ENCODE results near the gene SAMD4B. TPM values are rescaled to one million over a fixed set of nuclear protein-coding genes. Genes with fewer than 3 reads are reported as not detected.

SAMD4B gene
- total and polyA plus RNA-seq, 10 of the 15 experiments (the other 5 are each of a cell fraction or from before 2014, with no cell fraction given), result 2.4 to 43.3 (median 23.9) TPM

GRCh38 chr19:39306075-39306474 is 36.1 kb upstream of the SAMD4B start:
- Histone ChIP-seq H3K4me1 (ENCODE audit: control insufficient read depth, insufficient read depth, low read length) (no peaks in the 10 kb centered on the region), H3K79me2 (ENCODE audit: control insufficient read depth, insufficient read depth, low read length) (no peaks in the 10 kb centered on the region), H3K9me3 (replicated peaks; ENCODE audit: control insufficient read depth, insufficient read depth, low read length) (no peaks in the 10 kb centered on the region), H3K36me3 (ENCODE audit: control insufficient read depth in 2 of 2, insufficient read depth in 2 of 2, low read length in 1 of 2) (no peaks in the 10 kb centered on the region), H3K27me3 (replicated peaks in 1 of 2; ENCODE audit: control insufficient read depth in 2 of 2, insufficient read depth in 2 of 2, low read length in 1 of 2) (peaks cover 0 to 2% of the 10 kb centered on the region in 2 experiments; a peak in 1 of 4 replicates), H3K4me3 (no peak overlapping the region), H4K20me1 (ENCODE audit: control insufficient read depth, insufficient read depth) (0 out of 2 replicates have a peak, but pooled peaks cover 1% of the 10 kb centered on the region), H3K9ac (ENCODE audit: control insufficient read depth, insufficient read depth, low read length) (no peak overlapping the region), H3K27ac (ENCODE audit: control insufficient read depth, insufficient read depth) (no peak overlapping the region), H2AFZ (ENCODE audit: control insufficient read depth, low read depth, low read length) (no peak overlapping the region), H3K4me2 (ENCODE audit: control insufficient read depth, insufficient read depth) (no peak overlapping the region)
- SMC1A ChIA-PET (ENCODE audit: uncharacterized antibody, unreplicated experiment), result no interaction called here
- no peak for ATAC-seq
- intact Hi-C loops (cut with micrococcal nuclease; ENCODE audit: unreplicated experiment) (no loop called here), in situ Hi-C loops (cut with MboI) (no loop called here)
- DNase-seq (ENCODE audit: low read depth, low spot score), result no peak
- CTCF ChIA-PET, result interaction anchor here (0.6 kb wide), 1 partner anchor 24 kb away, joined by 3 read pairs; no protein-coding TSS in a partner anchor
- POLR2A ChIA-PET, result no interaction called here
- no TSS peak for BruUV-seq (replicated peaks)
- FAIRE-seq, result no peak
- RAD21 ChIA-PET (ENCODE audit: unreplicated experiment), result no interaction called here
- TF ChIP-seq CEBPB (IDR thresholded peaks at IDR 0.05; ENCODE audit: borderline replicate concordance in 1 of 2, low read depth in 2 of 2, low read length in 2 of 2), result no peak
- TF ChIP-seq ATF7 (IDR thresholded peaks at IDR 0.05; ENCODE audit: low read depth), result no peak
- TF ChIP-seq PML (IDR thresholded peaks at IDR 0.05; ENCODE audit: low read length), result no peak
- TF ChIP-seq REST (IDR thresholded peaks at IDR 0.05; ENCODE audit: low read depth, low read length), result no peak
- no peak for TF ChIP-seq ZBED1 (IDR thresholded peaks at IDR 0.05; ENCODE audit: borderline replicate concordance)
- TF ChIP-seq ESRRA (IDR thresholded peaks at IDR 0.05; ENCODE audit: low read length), result no peak
- no peak for TF ChIP-seq MTA3 (IDR thresholded peaks at IDR 0.05; ENCODE audit: borderline replicate concordance, low read length)
- no peak for TF ChIP-seq NKRF (conservative IDR thresholded peaks at IDR 0.05)
- no peak for TF ChIP-seq FOXK2 (IDR thresholded peaks at IDR 0.05)
- TF ChIP-seq ZNF274 (IDR thresholded peaks at IDR 0.05; ENCODE audit: insufficient read depth, insufficient read length), result no peak
- no peak for TF ChIP-seq PBX3 (IDR thresholded peaks at IDR 0.05; ENCODE audit: insufficient replicate concordance, low read depth, low read length)
- TF ChIP-seq ZNF592 (IDR thresholded peaks at IDR 0.05), result no peak
